ENCODE data around the gene KLF6.

Gene KLF6

DNA sequence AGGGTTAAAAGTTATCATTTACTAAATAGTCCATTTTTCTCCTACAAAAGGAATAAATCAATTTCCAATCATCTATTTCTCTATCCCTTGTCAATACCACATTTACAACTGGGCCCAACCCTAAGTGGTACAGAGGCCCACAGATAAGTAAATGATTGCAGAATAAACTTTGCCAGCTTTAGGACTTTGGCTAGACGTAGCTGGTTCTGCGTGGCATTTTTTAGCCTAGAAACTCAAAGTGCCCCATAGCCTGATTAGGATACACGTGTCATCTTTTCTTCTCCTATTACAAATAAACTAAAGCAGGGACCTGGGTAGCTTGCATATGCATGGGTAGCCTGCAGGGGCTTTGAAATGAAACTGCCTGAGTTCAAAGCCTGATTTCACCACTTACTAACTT, 56.4 kb downstream of the KLF6 start:
- no peak for TF ChIP-seq EZH2phosphoT487 (IDR thresholded peaks at IDR 0.05; ENCODE audit: low read depth)
- TF ChIP-seq, protein P1, sequence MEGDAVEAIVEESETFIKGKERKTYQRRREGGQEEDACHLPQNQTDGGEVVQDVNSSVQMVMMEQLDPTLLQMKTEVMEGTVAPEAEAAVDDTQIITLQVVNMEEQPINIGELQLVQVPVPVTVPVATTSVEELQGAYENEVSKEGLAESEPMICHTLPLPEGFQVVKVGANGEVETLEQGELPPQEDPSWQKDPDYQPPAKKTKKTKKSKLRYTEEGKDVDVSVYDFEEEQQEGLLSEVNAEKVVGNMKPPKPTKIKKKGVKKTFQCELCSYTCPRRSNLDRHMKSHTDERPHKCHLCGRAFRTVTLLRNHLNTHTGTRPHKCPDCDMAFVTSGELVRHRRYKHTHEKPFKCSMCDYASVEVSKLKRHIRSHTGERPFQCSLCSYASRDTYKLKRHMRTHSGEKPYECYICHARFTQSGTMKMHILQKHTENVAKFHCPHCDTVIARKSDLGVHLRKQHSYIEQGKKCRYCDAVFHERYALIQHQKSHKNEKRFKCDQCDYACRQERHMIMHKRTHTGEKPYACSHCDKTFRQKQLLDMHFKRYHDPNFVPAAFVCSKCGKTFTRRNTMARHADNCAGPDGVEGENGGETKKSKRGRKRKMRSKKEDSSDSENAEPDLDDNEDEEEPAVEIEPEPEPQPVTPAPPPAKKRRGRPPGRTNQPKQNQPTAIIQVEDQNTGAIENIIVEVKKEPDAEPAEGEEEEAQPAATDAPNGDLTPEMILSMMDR (IDR thresholded peaks at IDR 0.05; ENCODE audit: low read depth, low read length) = no peak
- Histone ChIP-seq H3K79me2 (ENCODE audit: low read length) (no peaks in the 10 kb centered on the region), H3K9ac (ENCODE audit: low read length) (no peak overlapping the region), H3K27ac (ENCODE audit: low read length) (no peak overlapping the region), H3K4me2 (ENCODE audit: low read length) (no peak overlapping the region), H2AFZ (ENCODE audit: low read depth, low read length) (no peak overlapping the region), H3K9me3 (ENCODE audit: insufficient read depth, low read length) (no peaks in the 10 kb centered on the region), H4K20me1 (ENCODE audit: insufficient read depth, low read length) (no peaks in the 10 kb centered on the region), H3K27me3 (ENCODE audit: low read depth, low read length) (no peaks in the 10 kb centered on the region), H3K4me1 (ENCODE audit: low read length) (no peaks in the 10 kb centered on the region), H3K4me3 (ENCODE audit: low read length) (no peak overlapping the region), H3K36me3 (replicated peaks; ENCODE audit: low read depth, low read length) (no peaks in the 10 kb centered on the region)

DNA sequence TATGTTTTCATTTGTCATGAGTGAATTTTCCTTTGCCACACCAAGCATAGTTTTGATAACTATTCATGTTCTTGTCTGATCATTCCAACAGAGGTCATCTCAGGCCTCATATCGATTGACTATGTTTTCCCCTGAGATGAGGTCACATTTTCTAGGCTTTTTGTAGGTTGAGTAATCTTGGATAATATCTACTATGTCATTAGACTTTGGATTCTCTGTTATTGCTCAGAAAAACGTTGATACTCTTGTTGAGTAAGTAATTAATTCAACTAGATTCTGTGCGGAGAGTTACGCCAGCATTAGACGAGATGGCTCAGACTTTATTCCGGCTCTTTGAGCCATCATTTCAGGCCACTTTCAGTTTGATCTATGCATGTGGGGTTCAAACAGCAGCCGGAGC, 57.7 kb downstream of the KLF6 start:
- H3K27ac ChIP-seq (ENCODE audit: low read length) = no peak overlapping the region

More for the DNA sequence above, 57.7 kb downstream of the KLF6 start:
- no peaks in the 10 kb centered on the region for H3K36me3 ChIP-seq (replicated peaks; ENCODE audit: low read depth, low read length)
- H3K4me3 ChIP-seq (ENCODE audit: low read length) = no peak overlapping the region
- no peaks in the 10 kb centered on the region for H3K4me1 ChIP-seq (ENCODE audit: low read length)
- no peak overlapping the region for H2AFZ ChIP-seq (ENCODE audit: low read depth, low read length)
- no peak overlapping the region for H3K4me2 ChIP-seq (ENCODE audit: low read length)
- H3K9me3 ChIP-seq (ENCODE audit: insufficient read depth, low read length) = no peaks in the 10 kb centered on the region
- no peaks in the 10 kb centered on the region for H3K79me2 ChIP-seq (ENCODE audit: low read length)
- H4K20me1 ChIP-seq (ENCODE audit: insufficient read depth, low read length) = no peaks in the 10 kb centered on the region
- H3K27me3 ChIP-seq (ENCODE audit: low read depth, low read length) = no peaks in the 10 kb centered on the region
- no peak for TF ChIP-seq EZH2phosphoT487 (IDR thresholded peaks at IDR 0.05; ENCODE audit: low read depth)
- TF ChIP-seq, protein P1 (IDR thresholded peaks at IDR 0.05; ENCODE audit: low read depth, low read length) = no peak
- H3K9ac ChIP-seq (ENCODE audit: low read length) = no peak overlapping the region
